T-helper 2 cell treated with Interferon-gamma antibody and Interleukin-4, amounts not matched to agents 5 μg/mL and 100 μg/mL, for 36 hours (primary cell): ENCODE measurements around the gene INPP5D.
"Not testable (repeated sequence)": the region's sequence is repeated elsewhere in the genome, so short reads cannot be mapped to it uniquely, and the experiment has no call there.

Experiments
- DNase-seq: peaks from one replicate; pipeline ENCODE4 v3.0.0; 2021; ENCODE audit warnings: low spot score
- H3K27ac Mint-ChIP-seq: one replicate; pipeline ENCODE4 v1.8.0; 2021; ENCODE audit warnings: mild to moderate bottlenecking, mixed read lengths
- H3K27me3 Mint-ChIP-seq: one replicate; pipeline ENCODE4 v1.8.0; 2021; ENCODE audit warnings: low read depth, mixed read lengths
- H3K36me3 Mint-ChIP-seq: one replicate; pipeline ENCODE4 v1.8.0; 2021; ENCODE audit warnings: low read depth, mixed read lengths
- H3K4me1 Mint-ChIP-seq: one replicate; pipeline ENCODE4 v1.8.0; 2021; ENCODE audit warnings: low read depth, mixed read lengths
- H3K4me3 Mint-ChIP-seq: one replicate; pipeline ENCODE4 v1.8.0; 2022; ENCODE audit warnings: mild to moderate bottlenecking, moderate library complexity, mixed read lengths
- H3K9me3 Mint-ChIP-seq: one replicate; pipeline ENCODE4 v1.8.0; 2021; ENCODE audit warnings: mixed read lengths

Gene INPP5D

DNA sequence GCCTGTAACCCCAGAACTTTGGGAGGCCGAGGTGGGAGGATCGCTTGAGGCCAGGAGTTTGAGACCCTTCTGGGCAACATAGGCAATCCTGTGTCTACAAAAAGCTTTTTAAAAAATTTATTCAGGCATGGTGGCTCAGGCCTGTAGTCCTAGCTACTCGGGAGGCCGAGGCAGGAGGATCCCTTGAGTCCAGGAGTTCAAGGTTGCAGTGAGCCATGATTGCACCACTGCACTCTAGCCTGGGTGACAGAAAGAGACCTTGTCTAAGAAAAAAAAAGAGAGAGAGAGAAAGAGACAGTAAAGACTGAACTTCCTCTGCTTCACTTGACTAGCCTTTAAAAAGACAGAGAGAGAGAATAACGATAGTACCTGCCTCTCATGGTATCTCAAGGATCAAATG is 62.4 kb downstream of the INPP5D start:
- Mint-ChIP-seq H3K27me3 (no peaks in the 10 kb centered on the region), H3K4me3 (no peak overlapping the region), H3K4me1 (peaks cover 12% of the 10 kb centered on the region), H3K9me3 (no peaks in the 10 kb centered on the region), H3K27ac (no peak overlapping the region), H3K36me3 (peaks cover 52% of the 10 kb centered on the region)
- DNase-seq = no peak

GRCh38 chr2:233123576-233123975 is 63.4 kb downstream of the INPP5D start:
- H3K9me3 Mint-ChIP-seq, H3K27me3 Mint-ChIP-seq, H3K27ac Mint-ChIP-seq, H3K4me3 Mint-ChIP-seq, DNase-seq, H3K4me1 Mint-ChIP-seq: not testable (repeated sequence)
- peaks cover 51% of the 10 kb centered on the region for H3K36me3 Mint-ChIP-seq

GRCh38 chr2:233124421-233125080 is 64.4 kb downstream of the INPP5D start:
- no peaks in the 10 kb centered on the region for H3K9me3 Mint-ChIP-seq
- peaks cover 47% of the 10 kb centered on the region for H3K36me3 Mint-ChIP-seq
- peaks cover 4% of the 10 kb centered on the region for H3K4me1 Mint-ChIP-seq
- no peak overlapping the region for H3K27ac Mint-ChIP-seq
- no peak overlapping the region for H3K4me3 Mint-ChIP-seq
- DNase-seq = no peak
- H3K27me3 Mint-ChIP-seq = no peaks in the 10 kb centered on the region

DNA sequence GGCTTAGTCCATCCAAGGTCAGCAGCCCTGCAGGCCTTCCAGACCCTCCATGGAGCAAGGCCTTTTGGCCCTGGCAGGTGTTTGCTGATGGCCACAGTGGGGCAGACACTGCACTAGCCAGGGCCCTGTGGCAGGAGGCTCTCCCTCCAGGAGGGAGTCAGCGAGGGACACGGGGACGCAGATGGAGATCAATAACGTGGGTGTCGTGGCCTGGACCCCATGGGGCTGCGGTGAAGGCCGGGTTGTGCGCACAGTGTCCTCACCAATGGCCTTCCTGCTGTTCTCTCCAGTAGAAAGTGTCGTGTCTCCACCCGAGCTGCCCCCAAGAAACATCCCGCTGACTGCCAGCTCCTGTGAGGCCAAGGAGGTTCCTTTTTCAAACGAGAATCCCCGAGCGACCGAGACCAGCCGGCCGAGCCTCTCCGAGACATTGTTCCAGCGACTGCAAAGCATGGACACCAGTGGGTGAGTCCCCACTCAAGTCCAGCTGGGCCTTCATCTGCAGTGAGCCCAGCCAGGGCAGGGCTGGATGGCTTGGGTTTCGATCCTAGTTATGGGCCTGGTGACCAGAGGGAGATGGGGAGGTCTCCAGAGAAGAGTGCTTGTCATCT is 65.4 kb downstream of the INPP5D start:
- Mint-ChIP-seq H3K36me3 (peaks cover 53% of the 10 kb centered on the region), H3K4me1 (peaks cover 13% of the 10 kb centered on the region), H3K27me3 (no peaks in the 10 kb centered on the region), H3K4me3 (no peak overlapping the region), H3K27ac (no peak overlapping the region), H3K9me3 (no peaks in the 10 kb centered on the region)
- DNase-seq = no peak

DNA sequence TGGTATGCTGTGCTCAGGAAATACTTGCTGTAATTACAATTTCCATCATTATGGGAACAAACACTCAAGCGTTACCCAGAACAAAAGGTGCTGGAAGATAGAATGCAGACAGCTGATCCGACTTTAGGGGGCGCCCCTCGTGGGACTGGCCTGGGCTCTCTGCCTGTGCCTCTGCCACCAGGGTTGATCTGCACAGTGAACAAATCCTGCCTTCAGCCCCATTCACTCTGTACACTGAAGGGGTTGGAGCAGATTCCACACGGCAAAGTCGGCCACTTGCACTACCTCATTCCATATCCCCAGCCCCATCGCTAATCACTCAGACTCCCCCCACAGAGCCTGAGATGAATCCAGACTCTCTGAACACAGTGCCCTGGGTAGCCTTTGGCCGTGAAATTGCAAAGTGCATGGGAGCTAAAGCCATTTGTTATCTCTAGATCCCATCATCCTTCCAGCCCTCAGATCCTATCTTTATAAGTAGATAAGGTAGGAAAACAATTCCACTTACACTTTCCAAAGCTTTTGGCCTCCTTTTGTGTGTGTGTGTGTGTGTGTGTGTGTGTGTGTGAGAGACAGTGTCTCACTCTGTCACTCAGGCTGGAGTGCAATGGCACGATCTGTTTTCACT is 69.3 kb downstream of the INPP5D start:
- Mint-ChIP-seq H3K36me3 (peaks cover 66% of the 10 kb centered on the region), H3K27ac (no peak overlapping the region), H3K4me3 (no peak overlapping the region), H3K9me3 (peaks cover 6% of the 10 kb centered on the region), H3K27me3 (no peaks in the 10 kb centered on the region), H3K4me1 (peaks cover 17% of the 10 kb centered on the region)
- DNase-seq = no peak

DNA sequence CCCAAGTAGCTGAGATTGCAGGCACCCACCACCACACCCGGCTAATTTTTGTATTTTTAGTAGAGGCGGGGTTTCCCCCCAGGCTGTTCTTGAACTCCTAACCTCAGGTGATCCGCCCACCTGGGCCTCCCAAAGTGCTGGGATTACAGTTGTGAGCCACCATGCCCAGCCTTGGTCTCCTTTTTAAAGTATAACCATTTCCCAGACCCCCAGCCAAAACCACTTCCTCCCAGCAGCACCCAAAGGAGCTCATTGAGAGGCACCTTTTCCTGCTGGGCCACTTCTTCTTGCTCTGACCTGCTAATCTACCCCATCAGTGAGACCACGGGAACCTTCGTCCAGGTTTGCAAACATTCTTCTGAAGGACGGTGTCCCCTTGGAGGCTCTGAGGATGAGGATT is 69.9 kb downstream of the INPP5D start:
- peak overlapping the region; percentile 36 for H3K4me3 Mint-ChIP-seq
- H3K9me3 Mint-ChIP-seq = peaks cover 10% of the 10 kb centered on the region
- peaks cover 72% of the 10 kb centered on the region for H3K36me3 Mint-ChIP-seq
- H3K27me3 Mint-ChIP-seq = no peaks in the 10 kb centered on the region
- H3K27ac Mint-ChIP-seq = peak overlapping the region; percentile 66
- no peak for DNase-seq
- H3K4me1 Mint-ChIP-seq = peaks cover 17% of the 10 kb centered on the region

GRCh38 chr2:233130481-233131020 is 70.4 kb downstream of the INPP5D start:
- peak overlapping the region; percentile 36 for H3K4me3 Mint-ChIP-seq
- peak overlapping the region; percentile 66 for H3K27ac Mint-ChIP-seq
- H3K4me1 Mint-ChIP-seq = peaks cover 17% of the 10 kb centered on the region
- H3K9me3 Mint-ChIP-seq = peaks cover 10% of the 10 kb centered on the region
- H3K36me3 Mint-ChIP-seq = peaks cover 76% of the 10 kb centered on the region
- no peak for DNase-seq
- H3K27me3 Mint-ChIP-seq = no peaks in the 10 kb centered on the region

DNA sequence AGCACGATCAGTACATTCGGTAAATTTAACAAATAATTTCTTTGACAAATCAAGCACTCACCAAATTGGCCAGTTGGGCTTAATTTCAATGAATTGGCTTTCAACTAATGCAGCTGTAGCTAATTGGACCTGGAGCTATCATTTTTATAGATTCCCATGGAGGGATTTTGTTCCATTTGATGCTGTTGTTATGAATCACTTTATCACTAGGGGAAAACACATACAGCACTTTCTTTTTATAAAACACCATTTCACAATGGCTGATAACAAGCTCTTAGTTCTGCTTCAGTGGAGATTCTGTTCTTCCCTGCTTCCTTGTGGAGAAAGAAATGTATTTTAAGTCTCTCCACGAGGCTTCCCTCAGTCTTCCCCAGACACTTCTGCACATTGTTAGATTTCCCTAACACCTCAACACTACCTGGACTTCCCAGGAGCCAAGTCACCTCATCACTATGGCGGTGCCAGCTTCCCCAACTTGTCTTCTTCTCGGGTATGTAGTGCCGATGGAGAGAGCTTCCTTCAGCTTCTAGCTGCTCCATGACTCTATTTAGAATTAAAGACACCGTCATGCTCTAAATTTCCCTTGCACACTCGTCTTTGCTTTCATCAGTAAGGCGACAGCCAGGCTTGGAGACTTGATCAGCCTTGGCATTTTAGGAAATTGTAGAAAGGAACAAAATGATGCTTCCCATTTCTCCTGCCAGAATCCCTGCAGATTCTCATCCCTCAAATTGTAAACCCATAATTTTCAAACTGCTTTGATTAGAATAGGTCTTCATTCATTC is 72.0 kb downstream of the INPP5D start:
- DNase-seq = no peak
- Mint-ChIP-seq H3K36me3 (peaks cover 80% of the 10 kb centered on the region), H3K4me1 (peaks cover 20% of the 10 kb centered on the region), H3K27ac (no peak overlapping the region), H3K4me3 (no peak overlapping the region), H3K9me3 (peaks cover 15% of the 10 kb centered on the region), H3K27me3 (no peaks in the 10 kb centered on the region)

DNA sequence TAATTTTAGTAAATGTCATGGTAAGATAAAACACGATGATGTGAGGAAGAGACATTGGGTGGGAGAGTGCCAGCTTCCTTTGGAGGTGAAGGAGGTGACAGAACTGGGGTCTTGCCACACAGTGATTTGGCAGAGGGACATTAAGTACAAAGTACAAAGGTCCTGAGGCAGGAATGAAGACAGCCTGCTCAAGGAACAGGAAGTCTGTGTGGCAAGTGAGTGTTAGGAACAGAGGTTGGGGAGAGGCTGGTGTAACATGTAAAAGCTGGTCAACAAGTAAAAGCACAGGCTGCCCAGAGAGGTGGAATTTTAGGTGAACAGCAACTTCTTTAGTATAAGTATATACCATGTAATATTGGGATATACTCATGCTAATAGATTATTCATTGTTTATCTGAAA is 73.1 kb downstream of the INPP5D start:
- Mint-ChIP-seq H3K9me3 (peaks cover 15% of the 10 kb centered on the region), H3K36me3 (peaks cover 75% of the 10 kb centered on the region), H3K27ac (peak overlapping the region; percentile 63), H3K4me3 (no peak overlapping the region), H3K27me3 (no peaks in the 10 kb centered on the region), H3K4me1 (peaks cover 18% of the 10 kb centered on the region)
- no peak for DNase-seq

DNA sequence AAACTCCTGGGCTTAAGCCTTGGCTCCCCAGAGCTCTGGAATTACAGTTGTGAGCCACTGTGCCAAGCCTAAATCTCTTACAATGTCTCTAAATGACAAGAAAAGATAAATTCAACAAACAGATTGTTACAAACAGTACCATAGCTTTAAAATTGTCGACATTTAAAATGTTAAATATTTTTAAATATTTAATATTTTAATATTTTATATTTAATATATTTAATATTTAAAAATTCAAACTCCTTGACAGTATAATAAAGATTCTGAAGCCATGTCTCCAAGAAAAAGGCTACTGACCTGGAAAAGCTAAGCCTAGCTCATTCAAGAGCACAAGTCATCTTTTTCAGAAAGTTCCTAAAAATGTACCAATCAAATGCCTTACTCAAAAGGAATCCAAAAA is 75.3 kb downstream of the INPP5D start:
- Mint-ChIP-seq H3K27me3 (no peaks in the 10 kb centered on the region), H3K27ac (no peak overlapping the region), H3K36me3 (peaks cover 76% of the 10 kb centered on the region), H3K4me1 (peaks cover 12% of the 10 kb centered on the region), H3K9me3 (peaks cover 15% of the 10 kb centered on the region), H3K4me3 (no peak overlapping the region)
- DNase-seq = no peak

GRCh38 chr2:233137040-233137439 is 76.9 kb downstream of the INPP5D start:
- Mint-ChIP-seq H3K4me1 (peaks cover 22% of the 10 kb centered on the region), H3K4me3 (no peak overlapping the region), H3K27ac (no peak overlapping the region), H3K36me3 (peaks cover 79% of the 10 kb centered on the region), H3K9me3 (peaks cover 15% of the 10 kb centered on the region), H3K27me3 (no peaks in the 10 kb centered on the region)
- DNase-seq = no peak

GRCh38 chr2:233140077-233140585 is 80.0 kb downstream of the INPP5D start:
- no peak for DNase-seq
- Mint-ChIP-seq H3K27ac (no peak overlapping the region), H3K4me3 (no peak overlapping the region)

DNA sequence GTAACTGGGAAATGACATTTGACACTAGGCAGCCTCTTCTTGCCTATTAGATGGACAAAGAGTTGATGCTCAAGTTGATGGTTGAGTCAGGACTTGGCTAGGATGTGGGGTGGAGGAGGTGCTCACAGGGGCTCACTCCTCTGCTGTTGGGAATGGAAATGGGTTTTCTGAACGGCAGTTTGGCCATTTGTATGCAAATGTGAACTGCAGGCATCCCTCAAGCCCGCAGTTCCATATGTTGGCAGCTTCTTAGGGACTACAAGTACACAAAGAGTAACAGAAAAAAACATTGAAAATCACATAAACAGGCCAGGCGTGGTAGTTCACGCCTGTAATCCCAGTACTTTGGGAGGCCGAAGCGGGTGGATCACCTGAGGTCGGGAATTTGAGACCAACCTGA is 80.8 kb downstream of the INPP5D start:
- Mint-ChIP-seq H3K36me3 (peaks cover 78% of the 10 kb centered on the region), H3K4me1 (peaks cover 38% of the 10 kb centered on the region), H3K4me3 (peak overlapping the region; percentile 52), H3K9me3 (no peaks in the 10 kb centered on the region), H3K27ac (no peak overlapping the region), H3K27me3 (no peaks in the 10 kb centered on the region)
- no peak for DNase-seq

More at GRCh38 chr2:233140077-233140585, 80.0 kb downstream of the INPP5D start:
- peaks cover 5% of the 10 kb centered on the region for H3K9me3 Mint-ChIP-seq
- H3K4me1 Mint-ChIP-seq = peaks cover 38% of the 10 kb centered on the region
- no peaks in the 10 kb centered on the region for H3K27me3 Mint-ChIP-seq
- H3K36me3 Mint-ChIP-seq = peaks cover 78% of the 10 kb centered on the region
